Psoas muscle (tissue), 8 donors: Measurements from ENCODE around the gene JADE1. TPM values are rescaled to one million over a fixed set of nuclear protein-coding genes. Genes with fewer than 3 reads are reported as not detected.

Experiments
- ATAC-seq, 4 donors: fragments of 200-7000 bp; cut with Tn5 transposase; one replicate each; pipeline ENCODE4 v1.9.1; 2020; ENCODE audit warnings: moderate library complexity in 3 of 4, mild to moderate bottlenecking in 2 of 4
- DNase-seq, 2 donors: peaks; one replicate each; pipeline ENCODE4 v3.0.0-alpha.2; 2020
- H3K27ac ChIP-seq: fragments of 200-600 bp; one replicate; pipeline ENCODE4 v1.8.0; 2022
- H3K27me3 ChIP-seq, 3 donors: fragments of 200-600 bp in 1 of 3; one replicate each; pipeline versions ENCODE4 v1.6.1 to v1.8.0; 2013 to 2022; ENCODE audit warnings: low read length in 2 of 3, mild to moderate bottlenecking in 2 of 3, moderate library complexity in 1 of 3; ENCODE audit not compliant: insufficient read depth in 3 of 3
- H3K36me3 ChIP-seq, 2 donors: fragments of 200-600 bp in 1 of 2; one replicate each; pipeline versions ENCODE4 v1.6.1 to v1.8.0; 2013 to 2022; ENCODE audit warnings: low read depth in 1 of 2, mild to moderate bottlenecking in 1 of 2, moderate library complexity in 1 of 2; ENCODE audit not compliant: insufficient read depth in 1 of 2
- H3K4me1 ChIP-seq: fragments of 200-600 bp; one replicate; pipeline ENCODE4 v1.8.0; 2022
- H3K4me3 ChIP-seq: fragments of 200-600 bp; one replicate; pipeline ENCODE4 v1.8.0; 2022; ENCODE audit warnings: mild to moderate bottlenecking
- H3K9me3 ChIP-seq: fragments of 200-600 bp; one replicate; pipeline ENCODE4 v1.8.0; 2022
- CTCF ChIP-seq: fragments of 200-600 bp; IDR thresholded peaks from one replicate; pipeline ENCODE4 v1.8.0; 2022; ENCODE audit warnings: antibody characterized with exemption
- WGBS, 3 donors: extraction: QIAGEN DNeasy Blood & Tissue Kit; methylation state at CpG; one replicate each; pipeline versions ENCODE4 v1.1.6 to v1.1.7; 2013; 5-methylcytosine and 5-hydroxymethylcytosine counted together
- intact Hi-C, 2 donors: fragments of 100-400 bp; cut with DNase I; formaldehyde crosslinking; loops; one replicate each; pipeline versions ENCODE4 v1.11.0 to v1.14.2; 2022
- polyA plus RNA-seq, 3 donors: library from polyadenylated mRNA; stranded (reverse); fragments of 200-250 nt; gene quantifications; one replicate each; pipeline ENCODE4 v1.2.3, GENCODE V29; 2013
- total RNA-seq, 4 donors: library from RNA; stranded (reverse); fragmentation: NEBNext Ultra II Directional in 2 of 4; extraction: Animal tissue kit (Norgen Biotek cat#: 25700) in 2 of 4; gene quantifications; one replicate each; pipeline versions ENCODE4 v1.2.1 to v1.2.4, GENCODE V29; 2021 to 2023
- donor health status: healthy with polysubstance abuse.
- donor health status: DM: no; HTN: no; CAD: no; lungs with moderate emphysema.
- donor health status: Bipolar disorder and iron deficiency.
- donor health status: healthy.
- donor health status: DM: yes; HTN: yes; CAD: no.
- donor health status: DM: no; HTN: no; CAD: no.
- donor health status: DM: no; HTN: no; CAD: no.
- donor health status: DM: yes; HTN: yes; CAD: no.

The JADE1 gene
- total and polyA plus RNA-seq, 7 donors: 5.8 to 21.4 (median 16.8) TPM

GRCh38 chr4:128850252-128850651, 40.8 kb downstream of the JADE1 start:
- Histone ChIP-seq H3K4me1 (peaks cover 14% of the 10 kb centered on the region), H3K27me3 (no peaks in the 10 kb centered on the region), H3K4me3 (no peak overlapping the region), H3K9me3 (no peaks in the 10 kb centered on the region), H3K27ac (no peak overlapping the region), H3K36me3 (peaks cover 3 to 99% of the 10 kb centered on the region in 2 donors)
- ATAC-seq (no peak), DNase-seq (no peak)
- WGBS, 3 donors: 88 to 96% (median 91%) methylated on average over 4 of the region's 4 CpGs
- no peak for TF ChIP-seq CTCF
- intact Hi-C loops: loop anchor here in 1 of 2 donors (5.0 kb wide), 1 partner anchor 38 kb away; no protein-coding TSS in a partner anchor

GRCh38 chr4:128853741-128854140, 44.2 kb downstream of the JADE1 start:
- WGBS, 3 donors: 80 to 82% (median 82%) methylated on average over 5 of the region's 5 CpGs
- no peaks in the 10 kb centered on the region for H3K27me3 ChIP-seq
- H3K36me3 ChIP-seq: peaks cover 6 to 98% of the 10 kb centered on the region in 2 donors
- H3K27ac ChIP-seq: peak overlapping the region; percentile 21
- no peak for TF ChIP-seq CTCF
- intact Hi-C loops: loop anchor here in 1 of 2 donors (5.0 kb wide), 1 partner anchor 41 kb away; no protein-coding TSS in a partner anchor
- DNase-seq (no peak), ATAC-seq (peak in 2 of 4 donors; percentile 26 to 42)
- H3K4me3 ChIP-seq: no peak overlapping the region
- no peaks in the 10 kb centered on the region for H3K9me3 ChIP-seq
- peaks cover 3% of the 10 kb centered on the region for H3K4me1 ChIP-seq

GRCh38 chr4:128854433-128854832, 44.9 kb downstream of the JADE1 start:
- Histone ChIP-seq H3K27ac (no peak overlapping the region), H3K9me3 (no peaks in the 10 kb centered on the region), H3K36me3 (peaks cover 6 to 95% of the 10 kb centered on the region in 2 donors), H3K4me3 (no peak overlapping the region), H3K4me1 (peaks cover 10% of the 10 kb centered on the region), H3K27me3 (no peaks in the 10 kb centered on the region)
- DNase-seq (no peak), ATAC-seq (no peak)
- intact Hi-C loops: loop anchor here in 1 of 2 donors (5.0 kb wide), 1 partner anchor 42 kb away; no protein-coding TSS in a partner anchor
- 62 to 64% (median 63%) methylated on average over 6 of the region's 6 CpGs for WGBS, 3 donors
- no peak for TF ChIP-seq CTCF

DNA sequence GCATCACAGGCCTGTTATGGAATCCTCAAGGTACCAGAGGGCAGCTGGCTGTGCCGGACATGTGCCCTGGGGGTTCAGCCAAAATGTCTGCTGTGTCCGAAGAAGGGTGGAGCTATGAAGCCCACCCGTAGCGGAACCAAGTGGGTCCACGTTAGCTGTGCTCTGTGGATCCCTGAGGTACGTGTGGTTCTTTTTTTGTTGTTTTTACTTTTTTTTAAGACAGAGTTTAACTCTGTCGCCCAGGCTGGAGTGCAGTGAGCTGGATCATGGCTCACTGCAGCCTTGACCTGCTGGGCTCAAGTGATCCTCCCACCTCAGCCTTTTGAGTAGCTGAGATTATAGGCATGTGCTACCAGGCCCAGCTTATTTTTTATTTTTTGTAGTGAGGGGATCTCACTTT, 46.1 kb downstream of the JADE1 start:
- H3K9me3 ChIP-seq: no peaks in the 10 kb centered on the region
- H3K27ac ChIP-seq: no peak overlapping the region
- H3K27me3 ChIP-seq: no peaks in the 10 kb centered on the region
- H3K4me1 ChIP-seq: peaks cover 12% of the 10 kb centered on the region
- intact Hi-C loops: no loop called here
- ATAC-seq (no peak), DNase-seq (no peak)
- no peak for TF ChIP-seq CTCF
- 80 to 88% (median 85%) methylated on average over 7 of the region's 7 CpGs for WGBS, 3 donors
- H3K36me3 ChIP-seq: peaks cover 6 to 95% of the 10 kb centered on the region in 2 donors
- H3K4me3 ChIP-seq: no peak overlapping the region

DNA sequence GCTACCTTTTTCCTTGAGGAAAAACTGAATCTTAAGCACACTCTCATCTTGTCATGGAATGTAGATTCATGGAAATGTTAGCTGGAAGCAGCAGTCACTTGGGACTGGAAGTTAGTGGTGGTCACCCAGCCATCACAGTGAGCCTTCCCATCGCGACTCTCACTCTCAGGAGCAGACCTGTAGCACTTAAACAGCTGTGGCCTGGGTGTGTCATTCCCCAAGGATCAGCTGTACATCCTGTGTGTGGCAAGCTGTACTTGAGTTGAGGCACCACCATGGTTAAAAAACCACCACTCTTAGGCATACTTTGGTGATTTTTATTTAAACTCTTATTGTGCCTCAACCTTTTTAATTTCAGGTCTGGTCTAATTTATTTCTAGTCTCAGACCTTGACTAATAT, 46.7 kb downstream of the JADE1 start:
- H3K9me3 ChIP-seq: no peaks in the 10 kb centered on the region
- TF ChIP-seq CTCF: no peak
- no peak for DNase-seq
- peaks cover 6 to 95% of the 10 kb centered on the region in 2 donors for H3K36me3 ChIP-seq
- H3K27ac ChIP-seq: no peak overlapping the region
- peaks cover 12% of the 10 kb centered on the region for H3K4me1 ChIP-seq
- WGBS, 3 donors: 71 to 80% (median 75%) methylated on average over 2 of the region's 2 CpGs
- no peaks in the 10 kb centered on the region for H3K27me3 ChIP-seq
- no peak overlapping the region for H3K4me3 ChIP-seq
- no peak for ATAC-seq
- intact Hi-C loops: no loop called here
